H1 (cell line): ENCODE data around the gene SCG3. TPM values are rescaled to one million over a fixed set of nuclear protein-coding genes. Genes with fewer than 3 reads are reported as not detected.

Source experiments
- CTCF ChIA-PET: fragments of 300-600 bp; sonication (Branson Sonifier 250); formaldehyde crosslinking; loops from one replicate; lab custom pipeline; 2021; ENCODE audit not compliant: partially characterized antibody; lab: Charles Lee
- POLR2A ChIA-PET: fragments of 300-600 bp; sonication (Branson Sonifier 250); formaldehyde crosslinking; loops from one replicate; lab custom pipeline; 2021; ENCODE audit warnings: inconsistent platforms; ENCODE audit not compliant: partially characterized antibody; lab: Charles Lee
- DNase-seq, 2 experiments: peaks; one replicate each; pipeline versions ENCODE4 v3.0.0 to v3.0.0-alpha.2; 2010 to 2022; ENCODE audit warnings: low spot score in 2 of 2, low read depth in 1 of 2, mixed read lengths in 1 of 2
- FAIRE-seq: peaks from 2 replicates; lab custom pipeline; 2011; peaks lifted over from hg19 to GRCh38; lab: Jason Lieb, UNC
- H2AFZ ChIP-seq: 2 replicates; pipeline ENCODE4 v1.8.1; 2012; ENCODE audit warnings: low read length, inconsistent platforms
- H2AK5ac ChIP-seq: 2 replicates; pipeline ENCODE4 v1.6.1; 2013; ENCODE audit warnings: low read depth, low read length
- H2BK120ac ChIP-seq: replicated peaks from 2 replicates; pipeline ENCODE3; 2013; ENCODE audit warnings: low read depth, low read length, inconsistent platforms
- H2BK12ac ChIP-seq: 2 replicates; pipeline ENCODE4 v1.6.1; 2013; ENCODE audit warnings: low read depth, low read length
- H2BK15ac ChIP-seq: 2 replicates; pipeline ENCODE4 v1.6.1; 2013; ENCODE audit warnings: low read length
- H2BK20ac ChIP-seq: 2 replicates; pipeline ENCODE4 v1.6.1; 2013; ENCODE audit warnings: low read length
- H2BK5ac ChIP-seq: 2 replicates; pipeline ENCODE4 v1.6.1; 2013; ENCODE audit warnings: low read depth, low read length
- H3K14ac ChIP-seq: 2 replicates; pipeline ENCODE4 v1.6.1; 2013; ENCODE audit warnings: inconsistent platforms; ENCODE audit not compliant: insufficient read length
- H3K18ac ChIP-seq: 2 replicates; pipeline ENCODE4 v1.6.1; 2013; ENCODE audit warnings: low read length; ENCODE audit errors: extremely low read depth
- H3K23ac ChIP-seq: 2 replicates; pipeline ENCODE4 v1.6.1; 2013; ENCODE audit warnings: inconsistent platforms; ENCODE audit not compliant: insufficient read length
- H3K23me2 ChIP-seq: 2 replicates; pipeline ENCODE4 v1.6.1; 2013; ENCODE audit warnings: low read depth, low read length
- H3K27ac ChIP-seq: 2 replicates; pipeline ENCODE4 v1.6.1; 2011; ENCODE audit warnings: low read depth, low read length, inconsistent platforms
- H3K27me3 ChIP-seq, 4 experiments: replicated peaks in 1 of 4; 1 replicate in 1 of 4; 2 replicates in 3 of 4; pipeline versions ENCODE4 v1.6.1 to v1.8.1; 2011 to 2013; ENCODE audit warnings: low read length in 3 of 4, mild to moderate bottlenecking in 3 of 4, inconsistent platforms in 2 of 4, mixed read lengths in 2 of 4, moderate library complexity in 1 of 4; ENCODE audit not compliant: control insufficient read depth in 3 of 4, insufficient read depth in 3 of 4; ENCODE audit errors: extremely low read depth in 1 of 4
- H3K36me3 ChIP-seq, 4 experiments: 2 replicates each; pipeline versions ENCODE4 v1.6.1 to v1.8.1; 2011 to 2013; ENCODE audit warnings: mild to moderate bottlenecking in 4 of 4, low read length in 3 of 4, moderate library complexity in 2 of 4, control low read depth in 1 of 4, inconsistent platforms in 1 of 4; ENCODE audit not compliant: insufficient read depth in 4 of 4, control insufficient read depth in 2 of 4
- H3K4ac ChIP-seq: replicated peaks from 2 replicates; pipeline ENCODE3; 2013; ENCODE audit warnings: low read length, low read depth, mixed read lengths, inconsistent platforms; ENCODE audit not compliant: insufficient read length
- H3K4me1 ChIP-seq, 4 experiments: replicated peaks in 1 of 4; 1 replicate in 1 of 4; 2 replicates in 3 of 4; pipeline versions ENCODE4 v1.6.1 to v1.8.1; 2011 to 2013; ENCODE audit warnings: low read length in 3 of 4, inconsistent platforms in 2 of 4, mixed read lengths in 1 of 4; ENCODE audit not compliant: insufficient read depth in 4 of 4, control insufficient read depth in 3 of 4
- H3K4me2 ChIP-seq, 2 experiments: 2 replicates each; pipeline versions ENCODE4 v1.6.1 to v1.8.1; 2011 to 2013; ENCODE audit warnings: low read depth in 2 of 2, low read length in 2 of 2, control low read depth in 1 of 2, inconsistent platforms in 1 of 2, mild to moderate bottlenecking in 1 of 2; ENCODE audit not compliant: insufficient read depth in 1 of 2
- H3K4me3 ChIP-seq, 4 experiments: fragments of 200-600, 300-600 bp in 1 of 4; sonication (generic), shearing (Covaris generic), sonication (Bioruptor Twin) in 1 of 4; 2 replicates each; pipeline versions ENCODE4 v1.5.1 to v1.8.1; 2011 to 2016; ENCODE audit warnings: low read length in 4 of 4, low read depth in 3 of 4, control low read depth in 2 of 4, inconsistent platforms in 2 of 4, mild to moderate bottlenecking in 2 of 4, mixed read lengths in 1 of 4, moderate library complexity in 1 of 4; ENCODE audit not compliant: insufficient read depth in 2 of 4; ENCODE audit errors: extremely low read depth in 1 of 4
- H3K56ac ChIP-seq: replicated peaks from 2 replicates; pipeline ENCODE3; 2013; ENCODE audit warnings: low read depth, mild to moderate bottlenecking, mixed read lengths, low read length, inconsistent platforms; ENCODE audit not compliant: insufficient read length
- H3K79me1 ChIP-seq: 2 replicates; pipeline ENCODE4 v1.6.1; 2013; ENCODE audit warnings: low read depth, low read length, control low read depth
- H3K79me2 ChIP-seq, 2 experiments: 2 replicates each; pipeline versions ENCODE4 v1.6.1 to v1.8.1; 2012 to 2013; ENCODE audit warnings: low read length in 2 of 2, mild to moderate bottlenecking in 2 of 2, inconsistent platforms in 1 of 2; ENCODE audit not compliant: insufficient read depth in 2 of 2, control insufficient read depth in 1 of 2
- H3K9ac ChIP-seq, 4 experiments: replicated peaks in 1 of 4; 1 replicate in 1 of 4; 2 replicates in 3 of 4; pipeline versions ENCODE4 v1.6.1 to v1.8.1; 2011 to 2013; ENCODE audit warnings: low read depth in 3 of 4, low read length in 3 of 4, control low read depth in 2 of 4, mild to moderate bottlenecking in 2 of 4, moderate library complexity in 2 of 4, inconsistent platforms in 1 of 4; ENCODE audit errors: extremely low read depth in 1 of 4
- H3K9me3 ChIP-seq, 2 experiments: 2 replicates each; pipeline versions ENCODE4 v1.6.1 to v1.8.1; 2012 to 2013; ENCODE audit warnings: mild to moderate bottlenecking in 2 of 2, moderate library complexity in 2 of 2, control low read depth in 1 of 2, inconsistent platforms in 1 of 2, low read depth in 1 of 2, low read length in 1 of 2, mixed read lengths in 1 of 2; ENCODE audit not compliant: insufficient read depth in 2 of 2
- H4K20me1 ChIP-seq, 2 experiments: replicated peaks in 1 of 2; 2 replicates each; pipeline versions ENCODE3 to v1.8.1; 2011 to 2013; ENCODE audit warnings: inconsistent platforms in 2 of 2, low read length in 2 of 2, mild to moderate bottlenecking in 1 of 2; ENCODE audit not compliant: insufficient read depth in 2 of 2, control insufficient read depth in 1 of 2
- H4K5ac ChIP-seq: 2 replicates; pipeline ENCODE4 v1.6.1; 2013; ENCODE audit warnings: low read length, low read depth, mixed read lengths, inconsistent platforms; ENCODE audit not compliant: insufficient read length
- H4K8ac ChIP-seq: 2 replicates; pipeline ENCODE4 v1.8.0; 2013; ENCODE audit warnings: mild to moderate bottlenecking, moderate library complexity, low read length, inconsistent platforms; ENCODE audit not compliant: insufficient read depth; ENCODE audit errors: extremely low read depth
- H4K91ac ChIP-seq: replicated peaks from 2 replicates; pipeline ENCODE3; 2013; ENCODE audit warnings: low read length, mixed read lengths, inconsistent platforms; ENCODE audit not compliant: insufficient read length
- NANOG ChIP-seq: IDR thresholded peaks from 2 replicates; pipeline ENCODE4 v1.6.1; 2011; ENCODE audit warnings: low read length, low read depth, mild to moderate bottlenecking, inconsistent platforms; ENCODE audit not compliant: insufficient read depth, poor library complexity, severe bottlenecking
- WGBS, 2 experiments: shearing (Covaris generic) in 1 of 2; methylation state at CpG; one replicate each; pipeline versions ENCODE4 v1.1.6 to v1.1.7; 2013 to 2015; ENCODE audit warnings: low lambda C conversion rate in 2 of 2, mixed read lengths in 2 of 2, inconsistent platforms in 1 of 2, low coverage in 1 of 2, missing lambda C conversion rate in 1 of 2; ENCODE audit not compliant: insufficient replicate concordance in 2 of 2, insufficient coverage in 1 of 2, insufficient read length in 1 of 2; ENCODE audit errors: extremely low coverage in 1 of 2, missing lambda C conversion rate in 1 of 2; 5-methylcytosine and 5-hydroxymethylcytosine counted together
- polyA plus RNA-seq, 7 experiments: library from polyadenylated mRNA; depleted of rRNA in 3 of 7; stranded (reverse) in 5 of 7; unstranded in 2 of 7; fragments of >200 nt in 5 of 7; fragments of 200-250 nt in 2 of 7; gene quantifications; 1 replicate in 5 of 7; 2 replicates in 1 of 7; 4 replicates in 1 of 7; pipeline versions ENCODE4 v1.2.1 to v1.2.3, GENCODE V29; 2011 to 2013; ENCODE audit warnings: missing spikeins in 2 of 7, mixed read lengths in 2 of 7
- total RNA-seq: library from RNA; stranded (reverse); fragmentation: NEBNext Ultra II Directional; extraction: Animal tissue kit (Norgen Biotek cat#: 25700); gene quantifications from 2 replicates; pipeline ENCODE4 v1.2.1, GENCODE V29; 2021

SCG3 gene
- total and polyA plus RNA-seq, 2 of the 8 experiments (the other 6 are each of a cell fraction or from before 2014, with no cell fraction given): 5.2 to 45.9 TPM

DNA sequence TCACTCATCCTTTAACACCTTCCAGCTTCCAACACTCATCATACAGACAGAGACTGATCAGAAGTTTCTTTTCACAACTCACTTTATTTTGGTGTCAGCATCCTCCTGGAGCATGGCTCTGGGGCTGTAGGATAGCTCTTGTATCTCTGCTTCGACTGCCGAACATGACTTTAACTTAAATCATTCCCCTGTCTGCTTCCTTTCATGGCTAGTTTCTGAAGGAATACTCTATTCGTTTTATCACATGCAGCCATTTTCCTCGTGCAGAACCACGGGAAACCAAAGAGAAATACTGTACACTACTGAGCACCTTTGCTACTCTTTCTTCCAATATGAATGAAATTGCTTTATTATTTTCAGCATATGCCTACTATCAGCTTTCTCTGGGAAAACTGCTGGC lies 68.0 kb downstream of the SCG3 start:
- no peak overlapping the region for H4K5ac ChIP-seq
- no peaks in the 10 kb centered on the region for H3K79me2 ChIP-seq
- no peak overlapping the region for H2BK120ac ChIP-seq
- H2BK15ac ChIP-seq: no peak overlapping the region
- peaks cover 13 to 36% (median 25%) of the 10 kb centered on the region in 4 experiments for H3K27me3 ChIP-seq
- H3K36me3 ChIP-seq: no peaks in the 10 kb centered on the region
- H3K27ac ChIP-seq: no peak overlapping the region
- no peak overlapping the region for H3K4me2 ChIP-seq
- H2BK12ac ChIP-seq: no peak overlapping the region
- no peak overlapping the region for H2AFZ ChIP-seq
- peaks cover 0 to 2% of the 10 kb centered on the region in 2 experiments for H4K20me1 ChIP-seq
- H3K9ac ChIP-seq: no peak overlapping the region
- no peak overlapping the region for H3K4me3 ChIP-seq
- H4K91ac ChIP-seq: no peak overlapping the region
- H3K14ac ChIP-seq: no peak overlapping the region
- H3K56ac ChIP-seq: no peak overlapping the region
- no peaks in the 10 kb centered on the region for H3K9me3 ChIP-seq
- DNase-seq (no peak), FAIRE-seq (no peak)
- no peak overlapping the region for H2AK5ac ChIP-seq
- ChIA-PET POLR2A (no interaction called here), CTCF (interaction anchor here (1.1 kb wide), 1 partner anchor 27 kb away, joined by 6 read pairs; no protein-coding TSS in a partner anchor)
- H4K8ac ChIP-seq: no peak overlapping the region
- H2BK20ac ChIP-seq: no peak overlapping the region
- H3K79me1 ChIP-seq: no peaks in the 10 kb centered on the region
- 81% methylated on average over 5 of the region's 5 CpGs; no CpG with 5 or more reads in 1 of the 2 experiments for WGBS, 2 experiments
- H3K18ac ChIP-seq: no peak overlapping the region
- H3K23ac ChIP-seq: no peak overlapping the region
- peaks cover 7% of the 10 kb centered on the region; the same call in 1 of the 2 replicates for H3K23me2 ChIP-seq
- peaks cover 0 to 3% (median 0%) of the 10 kb centered on the region in 4 experiments; a peak in 2 of 7 replicates for H3K4me1 ChIP-seq
- H3K4ac ChIP-seq: no peak overlapping the region
- no peak overlapping the region for H2BK5ac ChIP-seq
- no peak for TF ChIP-seq NANOG
